RWPE2 (cell line): ENCODE measurements around the gene CYP2C18.
"Not testable (repeated sequence)": the region's sequence is repeated elsewhere in the genome, so short reads cannot be mapped to it uniquely, and the experiment has no call there.

Experiments used
- ATAC-seq: fragments of 200-7000 bp; cut with Tn5 transposase; 3 replicates; pipeline ENCODE4 v1.9.1; 2021; ENCODE audit warnings: low read depth
- DNase-seq: peaks from one replicate; pipeline ENCODE4 v3.0.0-alpha.2; 2020; ENCODE audit warnings: low spot score
- H3K27ac ChIP-seq: fragments of 450-650 bp; 2 replicates; pipeline ENCODE4 v1.5.1; 2017; ENCODE audit warnings: mild to moderate bottlenecking; ENCODE audit not compliant: poor library complexity, severe bottlenecking
- H3K27me3 ChIP-seq: fragments of 250-450 bp; sonication (Bioruptor Pico); 2 replicates; pipeline ENCODE4 v1.5.1; 2021; ENCODE audit warnings: mild to moderate bottlenecking, moderate library complexity; ENCODE audit not compliant: insufficient read depth, poor library complexity, severe bottlenecking
- H3K36me3 ChIP-seq: fragments of 250-450 bp; sonication (Bioruptor Pico); 2 replicates; pipeline ENCODE4 v1.5.1; 2020; ENCODE audit warnings: low read depth, mild to moderate bottlenecking, moderate library complexity
- H3K4me1 ChIP-seq: fragments of 250-450 bp; sonication (Bioruptor Pico); 2 replicates; pipeline ENCODE4 v1.5.1; 2021; ENCODE audit warnings: mild to moderate bottlenecking, moderate library complexity; ENCODE audit not compliant: insufficient read depth, poor library complexity, severe bottlenecking
- H3K4me3 ChIP-seq: fragments of 250-450 bp; sonication (Bioruptor Pico); 2 replicates; pipeline ENCODE4 v1.5.1; 2021; ENCODE audit warnings: mild to moderate bottlenecking, moderate library complexity; ENCODE audit not compliant: severe bottlenecking
- H3K9me3 ChIP-seq: fragments of 250-450 bp; sonication (Bioruptor Pico); 2 replicates; pipeline ENCODE4 v1.5.1; 2021; ENCODE audit warnings: mild to moderate bottlenecking, moderate library complexity; ENCODE audit not compliant: severe bottlenecking
- TF ChIP-seq, protein P1 (sequence below): fragments of 450-650 bp; IDR thresholded peaks from one replicate; pipeline ENCODE4 v1.5.1; 2017; ENCODE audit warnings: mild to moderate bottlenecking, moderate library complexity; ENCODE audit not compliant: poor library complexity, severe bottlenecking

The CYP2C18 gene

DNA sequence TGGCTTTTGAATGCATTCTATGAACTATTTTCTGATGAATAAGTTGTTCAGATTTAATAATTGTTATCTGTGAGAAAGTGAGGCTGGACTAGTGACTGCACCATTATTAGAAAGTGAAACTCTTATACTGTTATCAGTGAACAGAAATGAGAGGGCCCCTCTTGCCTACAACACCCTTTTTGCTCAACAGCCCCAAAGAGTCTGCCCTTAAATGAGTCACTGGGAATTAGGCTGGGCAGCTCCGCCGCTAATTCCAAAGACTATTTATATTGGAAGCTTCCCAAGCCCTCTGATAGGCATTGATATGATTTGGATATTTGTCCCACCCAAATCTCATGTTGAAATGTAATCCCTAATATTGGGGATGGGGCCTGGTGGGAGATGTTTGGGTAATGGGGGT, 7.0 kb upstream of the CYP2C18 start:
- no peak overlapping the region for H3K27ac ChIP-seq

DNA sequence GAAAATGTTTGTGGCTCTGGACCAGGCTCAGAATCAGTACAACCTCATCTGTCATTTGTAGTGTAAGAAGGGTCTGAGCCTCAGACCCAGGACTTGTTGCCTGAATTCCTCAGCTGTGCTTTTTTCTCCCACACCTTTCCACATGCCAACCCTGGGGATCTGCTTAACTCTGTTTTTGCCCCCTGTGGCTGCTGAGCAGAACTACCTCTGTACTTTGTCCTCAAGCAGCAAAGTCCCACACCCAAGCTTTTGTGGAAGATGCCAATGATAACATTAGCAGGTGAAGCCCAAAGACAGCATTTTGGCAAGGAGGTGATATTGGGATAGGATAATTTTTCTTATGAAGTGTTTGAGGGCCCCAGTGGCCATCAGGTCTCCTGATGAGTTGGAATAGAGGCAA, 5.8 kb upstream of the CYP2C18 start:
- no peak for DNase-seq
- Histone ChIP-seq H3K4me3 (no peak overlapping the region), H3K36me3 (no peaks in the 10 kb centered on the region), H3K4me1 (peaks cover 2% of the 10 kb centered on the region), H3K27ac (no peak overlapping the region), H3K27me3 (no peaks in the 10 kb centered on the region), H3K9me3 (no peaks in the 10 kb centered on the region)
- TF ChIP-seq, protein P1, sequence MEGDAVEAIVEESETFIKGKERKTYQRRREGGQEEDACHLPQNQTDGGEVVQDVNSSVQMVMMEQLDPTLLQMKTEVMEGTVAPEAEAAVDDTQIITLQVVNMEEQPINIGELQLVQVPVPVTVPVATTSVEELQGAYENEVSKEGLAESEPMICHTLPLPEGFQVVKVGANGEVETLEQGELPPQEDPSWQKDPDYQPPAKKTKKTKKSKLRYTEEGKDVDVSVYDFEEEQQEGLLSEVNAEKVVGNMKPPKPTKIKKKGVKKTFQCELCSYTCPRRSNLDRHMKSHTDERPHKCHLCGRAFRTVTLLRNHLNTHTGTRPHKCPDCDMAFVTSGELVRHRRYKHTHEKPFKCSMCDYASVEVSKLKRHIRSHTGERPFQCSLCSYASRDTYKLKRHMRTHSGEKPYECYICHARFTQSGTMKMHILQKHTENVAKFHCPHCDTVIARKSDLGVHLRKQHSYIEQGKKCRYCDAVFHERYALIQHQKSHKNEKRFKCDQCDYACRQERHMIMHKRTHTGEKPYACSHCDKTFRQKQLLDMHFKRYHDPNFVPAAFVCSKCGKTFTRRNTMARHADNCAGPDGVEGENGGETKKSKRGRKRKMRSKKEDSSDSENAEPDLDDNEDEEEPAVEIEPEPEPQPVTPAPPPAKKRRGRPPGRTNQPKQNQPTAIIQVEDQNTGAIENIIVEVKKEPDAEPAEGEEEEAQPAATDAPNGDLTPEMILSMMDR = no peak
- no peak for ATAC-seq

More for the DNA sequence above, 7.0 kb upstream of the CYP2C18 start:
- Histone ChIP-seq H3K4me3 (no peak overlapping the region), H3K9me3 (no peaks in the 10 kb centered on the region), H3K27me3 (no peaks in the 10 kb centered on the region), H3K4me1 (peaks cover 2% of the 10 kb centered on the region), H3K36me3 (no peaks in the 10 kb centered on the region)
- no peak for DNase-seq
- TF ChIP-seq, protein P1 = no peak
- no peak for ATAC-seq

DNA sequence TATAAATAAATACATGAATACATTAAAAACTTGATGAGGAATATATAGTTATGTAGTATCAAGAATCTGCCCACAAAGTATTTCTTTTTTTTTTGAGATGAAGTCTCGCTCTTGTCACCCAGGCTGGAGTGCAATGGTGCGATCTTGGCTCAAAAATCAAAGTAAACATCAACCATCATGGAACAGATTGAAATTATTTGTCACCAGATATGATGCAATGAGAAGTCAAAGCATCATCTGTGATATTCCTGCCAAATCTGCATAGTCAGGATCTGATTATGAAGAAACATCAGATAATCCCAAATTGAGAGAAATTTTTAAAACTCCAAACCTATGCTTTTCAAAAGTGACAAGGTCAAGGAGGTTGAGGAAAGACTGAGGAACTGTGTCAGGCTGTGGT, 5.1 kb upstream of the CYP2C18 start:
- ATAC-seq (no peak), DNase-seq (no peak)
- no peaks in the 10 kb centered on the region for H3K9me3 ChIP-seq
- no peaks in the 10 kb centered on the region for H3K36me3 ChIP-seq
- H3K4me1 ChIP-seq = peaks cover 2% of the 10 kb centered on the region
- H3K27ac ChIP-seq = no peak overlapping the region
- no peaks in the 10 kb centered on the region for H3K27me3 ChIP-seq
- no peak overlapping the region for H3K4me3 ChIP-seq
- TF ChIP-seq, protein P1 = no peak

DNA sequence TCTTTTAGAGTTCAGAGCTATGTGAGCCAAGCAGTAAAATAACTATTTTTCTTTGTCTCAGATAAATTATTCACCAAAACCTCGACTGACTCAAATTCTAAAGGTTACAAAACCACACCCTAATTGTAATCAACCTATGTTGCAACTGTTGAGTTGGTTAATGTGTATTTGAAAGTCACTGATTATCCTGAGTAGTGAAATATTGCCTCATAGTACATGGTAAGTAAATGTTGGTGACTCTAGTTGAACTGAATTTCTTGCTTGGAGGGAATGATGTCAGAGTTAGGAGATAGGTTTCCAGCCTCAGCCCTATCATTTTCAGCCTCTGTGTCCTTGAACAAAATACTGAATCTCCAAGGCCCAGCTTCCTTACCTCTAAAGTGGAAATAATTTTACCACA, 3.0 kb upstream of the CYP2C18 start:
- Histone ChIP-seq H3K4me3 (no peak overlapping the region), H3K36me3 (no peaks in the 10 kb centered on the region), H3K9me3 (no peaks in the 10 kb centered on the region), H3K4me1 (peaks cover 2% of the 10 kb centered on the region), H3K27me3 (no peaks in the 10 kb centered on the region), H3K27ac (no peak overlapping the region)
- TF ChIP-seq, protein P1 = no peak
- ATAC-seq (peak; percentile 76), DNase-seq (no peak)

DNA sequence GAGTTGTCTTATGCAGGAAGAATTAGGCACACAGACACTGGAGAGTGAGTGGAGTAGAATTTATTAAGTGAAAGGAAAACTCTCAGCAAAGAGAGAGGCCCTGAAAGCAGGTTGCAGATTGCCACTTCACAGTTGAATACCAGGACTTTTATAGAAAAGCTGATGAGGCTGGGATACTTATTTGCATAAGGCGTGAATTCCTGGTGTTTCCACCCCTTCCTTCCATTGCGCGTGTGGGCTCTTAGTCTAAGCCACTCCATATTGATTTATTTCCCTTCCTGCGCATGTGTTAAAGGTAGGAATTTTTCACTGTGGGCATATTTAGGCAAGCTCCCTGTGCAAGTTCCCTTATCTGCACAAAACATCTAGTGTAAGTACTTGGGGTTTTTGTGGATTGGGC, 893 bp upstream of the CYP2C18 start:
- not testable (repeated sequence) for H3K4me1 ChIP-seq, H3K9me3 ChIP-seq, H3K4me3 ChIP-seq, ATAC-seq, H3K36me3 ChIP-seq, DNase-seq, H3K27me3 ChIP-seq, H3K27ac ChIP-seq
